ENCODE data around the gene HDGFL3. TPM values are rescaled to one million over a fixed set of nuclear protein-coding genes. Genes with fewer than 3 reads are reported as not detected.

HDGFL3 gene
- total RNA-seq, 4 donors from 2014 or later: 4.0 to 23.1 (median 14.2) TPM

GRCh38 chr15:83123529-83123928 lies 84.1 kb downstream of the HDGFL3 start:
- Histone ChIP-seq H3K27me3 (no peaks in the 10 kb centered on the region), H3K9me3 (no peaks in the 10 kb centered on the region), H3K27ac (no peak overlapping the region), H3K4me1 (no peaks in the 10 kb centered on the region), H3K4me3 (no peak overlapping the region), H3K36me3 (no peaks in the 10 kb centered on the region)
- TF ChIP-seq, protein P1, sequence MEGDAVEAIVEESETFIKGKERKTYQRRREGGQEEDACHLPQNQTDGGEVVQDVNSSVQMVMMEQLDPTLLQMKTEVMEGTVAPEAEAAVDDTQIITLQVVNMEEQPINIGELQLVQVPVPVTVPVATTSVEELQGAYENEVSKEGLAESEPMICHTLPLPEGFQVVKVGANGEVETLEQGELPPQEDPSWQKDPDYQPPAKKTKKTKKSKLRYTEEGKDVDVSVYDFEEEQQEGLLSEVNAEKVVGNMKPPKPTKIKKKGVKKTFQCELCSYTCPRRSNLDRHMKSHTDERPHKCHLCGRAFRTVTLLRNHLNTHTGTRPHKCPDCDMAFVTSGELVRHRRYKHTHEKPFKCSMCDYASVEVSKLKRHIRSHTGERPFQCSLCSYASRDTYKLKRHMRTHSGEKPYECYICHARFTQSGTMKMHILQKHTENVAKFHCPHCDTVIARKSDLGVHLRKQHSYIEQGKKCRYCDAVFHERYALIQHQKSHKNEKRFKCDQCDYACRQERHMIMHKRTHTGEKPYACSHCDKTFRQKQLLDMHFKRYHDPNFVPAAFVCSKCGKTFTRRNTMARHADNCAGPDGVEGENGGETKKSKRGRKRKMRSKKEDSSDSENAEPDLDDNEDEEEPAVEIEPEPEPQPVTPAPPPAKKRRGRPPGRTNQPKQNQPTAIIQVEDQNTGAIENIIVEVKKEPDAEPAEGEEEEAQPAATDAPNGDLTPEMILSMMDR (IDR thresholded peaks at IDR 0.05): no peak
- no peak for TF ChIP-seq POLR2A (IDR thresholded peaks at IDR 0.05)
- DNase-seq: no peak

- TF ChIP-seq, protein P1 (IDR thresholded peaks at IDR 0.05): no peak
- TF ChIP-seq POLR2A (IDR thresholded peaks at IDR 0.05): no peak
- no peak for DNase-seq
- Histone ChIP-seq H3K4me1 (no peaks in the 10 kb centered on the region), H3K9me3 (no peaks in the 10 kb centered on the region), H3K27ac (no peak overlapping the region), H3K36me3 (no peaks in the 10 kb centered on the region), H3K4me3 (no peak overlapping the region), H3K27me3 (no peaks in the 10 kb centered on the region)
Measured at GRCh38 chr15:83119968-83120581, 87.5 kb downstream of the HDGFL3 start.

- Histone ChIP-seq H3K4me1 (no peaks in the 10 kb centered on the region), H3K4me3 (no peak overlapping the region), H3K27ac (no peak overlapping the region), H3K9me3 (no peaks in the 10 kb centered on the region), H3K27me3 (no peaks in the 10 kb centered on the region), H3K36me3 (no peaks in the 10 kb centered on the region)
- no peak for DNase-seq
- TF ChIP-seq, protein P1 (IDR thresholded peaks at IDR 0.05): no peak
- TF ChIP-seq POLR2A (IDR thresholded peaks at IDR 0.05): no peak
Measured at GRCh38 chr15:83118968-83119367, 88.7 kb downstream of the HDGFL3 start.

DNA sequence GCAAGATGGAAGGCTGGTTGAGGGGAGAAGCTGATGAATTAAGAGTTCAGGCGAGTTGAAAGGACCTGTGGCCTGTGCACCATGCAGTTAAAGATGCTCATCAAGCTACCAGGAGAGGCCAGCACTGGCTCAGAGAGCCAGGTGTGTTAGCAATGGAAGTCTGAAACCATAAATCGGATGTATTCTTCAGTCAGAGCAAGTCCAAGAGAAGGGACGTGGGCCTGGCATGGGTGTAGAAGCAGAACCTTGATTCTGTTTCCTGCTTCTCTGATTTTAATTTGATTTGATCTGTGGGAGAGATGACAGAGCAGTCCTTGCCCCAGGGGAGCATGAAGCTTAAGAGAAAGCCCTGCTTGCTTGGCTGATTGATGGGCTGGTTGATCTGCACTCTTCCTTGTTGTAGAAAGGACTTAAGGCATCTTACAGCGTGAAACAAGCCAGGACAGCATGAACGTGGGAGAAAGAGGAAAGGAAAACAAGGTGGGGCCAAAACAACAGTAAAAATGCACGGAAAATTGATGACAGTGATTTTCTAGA lies 89.3 kb downstream of the HDGFL3 start:
- Histone ChIP-seq H3K27ac (no peak overlapping the region), H3K36me3 (no peaks in the 10 kb centered on the region), H3K4me1 (no peaks in the 10 kb centered on the region), H3K9me3 (no peaks in the 10 kb centered on the region), H3K4me3 (no peak overlapping the region), H3K27me3 (no peaks in the 10 kb centered on the region)
- TF ChIP-seq POLR2A (IDR thresholded peaks at IDR 0.05): no peak
- TF ChIP-seq, protein P1 (IDR thresholded peaks at IDR 0.05): no peak
- DNase-seq: no peak

DNA sequence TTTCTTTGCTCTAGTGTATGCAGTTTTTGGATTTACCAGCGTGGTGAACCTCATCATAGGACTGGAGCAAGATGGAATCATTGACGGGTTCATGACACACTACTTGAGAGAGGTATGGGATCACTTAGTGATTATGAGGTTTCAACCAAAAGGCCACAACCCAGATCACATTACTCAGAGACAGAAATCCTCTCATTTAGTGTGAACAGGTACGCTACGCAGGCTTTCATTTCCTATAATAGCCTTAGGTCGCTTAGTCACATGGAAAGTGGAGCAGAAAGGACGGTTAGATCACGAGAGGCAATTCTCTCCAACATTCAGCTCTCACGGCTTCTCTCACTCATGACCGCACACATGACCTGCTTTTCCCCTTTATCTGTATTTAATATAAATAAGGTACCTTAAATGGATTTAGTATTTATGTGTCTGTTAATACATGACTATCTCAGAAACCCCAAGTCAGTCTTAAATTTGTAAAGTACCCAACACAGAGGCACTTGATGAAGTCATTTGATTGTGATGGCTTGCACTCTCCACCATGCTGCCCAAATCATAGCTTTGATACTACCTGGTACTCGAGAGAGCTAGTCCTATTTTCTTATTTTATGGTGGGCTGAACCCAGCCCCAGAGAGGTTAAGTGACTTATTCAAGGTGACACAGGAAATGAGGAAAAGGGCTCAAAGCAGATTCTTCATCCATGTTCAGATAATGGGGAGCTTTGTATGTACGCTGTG lies 91.6 kb downstream of the HDGFL3 start:
- Histone ChIP-seq H3K36me3 (no peaks in the 10 kb centered on the region), H3K27me3 (no peaks in the 10 kb centered on the region), H3K4me3 (no peak overlapping the region), H3K27ac (no peak overlapping the region), H3K4me1 (no peaks in the 10 kb centered on the region), H3K9me3 (no peaks in the 10 kb centered on the region)
- no peak for TF ChIP-seq POLR2A (IDR thresholded peaks at IDR 0.05)
- TF ChIP-seq, protein P1 (IDR thresholded peaks at IDR 0.05): no peak
- no peak for DNase-seq
